ENCODE measurements around the gene SPEM2.

The SPEM2 gene

DNA sequence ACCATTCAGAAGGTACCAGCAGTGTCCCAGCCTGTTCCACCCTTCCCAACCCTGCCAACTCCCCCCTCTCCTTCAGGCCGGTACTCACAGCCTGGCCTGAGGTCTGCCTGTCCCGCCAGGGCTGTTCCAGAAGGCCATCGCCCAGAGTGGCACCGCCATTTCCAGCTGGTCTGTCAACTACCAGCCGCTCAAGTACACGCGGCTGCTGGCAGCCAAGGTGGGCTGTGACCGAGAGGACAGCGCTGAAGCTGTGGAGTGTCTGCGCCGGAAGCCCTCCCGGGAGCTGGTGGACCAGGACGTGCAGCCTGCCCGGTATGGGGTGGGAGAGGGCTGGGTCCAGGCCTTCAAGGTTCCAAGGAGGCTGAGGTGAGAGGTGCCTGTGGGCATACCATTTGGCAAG is 10.6 kb upstream of the SPEM2 start:
- Histone ChIP-seq H3K36me3 (peaks cover 9% of the 10 kb centered on the region), H3K27ac (no peak overlapping the region), H3K27me3 (ENCODE audit: insufficient read depth, low read depth, severe bottlenecking) (no peaks in the 10 kb centered on the region), H3K4me3 (ENCODE audit: low read depth, low read length) (no peak overlapping the region), H3K9me3 (ENCODE audit: severe bottlenecking) (no peaks in the 10 kb centered on the region)
- TF ChIP-seq, protein P1, sequence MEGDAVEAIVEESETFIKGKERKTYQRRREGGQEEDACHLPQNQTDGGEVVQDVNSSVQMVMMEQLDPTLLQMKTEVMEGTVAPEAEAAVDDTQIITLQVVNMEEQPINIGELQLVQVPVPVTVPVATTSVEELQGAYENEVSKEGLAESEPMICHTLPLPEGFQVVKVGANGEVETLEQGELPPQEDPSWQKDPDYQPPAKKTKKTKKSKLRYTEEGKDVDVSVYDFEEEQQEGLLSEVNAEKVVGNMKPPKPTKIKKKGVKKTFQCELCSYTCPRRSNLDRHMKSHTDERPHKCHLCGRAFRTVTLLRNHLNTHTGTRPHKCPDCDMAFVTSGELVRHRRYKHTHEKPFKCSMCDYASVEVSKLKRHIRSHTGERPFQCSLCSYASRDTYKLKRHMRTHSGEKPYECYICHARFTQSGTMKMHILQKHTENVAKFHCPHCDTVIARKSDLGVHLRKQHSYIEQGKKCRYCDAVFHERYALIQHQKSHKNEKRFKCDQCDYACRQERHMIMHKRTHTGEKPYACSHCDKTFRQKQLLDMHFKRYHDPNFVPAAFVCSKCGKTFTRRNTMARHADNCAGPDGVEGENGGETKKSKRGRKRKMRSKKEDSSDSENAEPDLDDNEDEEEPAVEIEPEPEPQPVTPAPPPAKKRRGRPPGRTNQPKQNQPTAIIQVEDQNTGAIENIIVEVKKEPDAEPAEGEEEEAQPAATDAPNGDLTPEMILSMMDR (IDR thresholded peaks at IDR 0.05; ENCODE audit: low read depth, low read length) = no peak
- no peak for DNase-seq

DNA sequence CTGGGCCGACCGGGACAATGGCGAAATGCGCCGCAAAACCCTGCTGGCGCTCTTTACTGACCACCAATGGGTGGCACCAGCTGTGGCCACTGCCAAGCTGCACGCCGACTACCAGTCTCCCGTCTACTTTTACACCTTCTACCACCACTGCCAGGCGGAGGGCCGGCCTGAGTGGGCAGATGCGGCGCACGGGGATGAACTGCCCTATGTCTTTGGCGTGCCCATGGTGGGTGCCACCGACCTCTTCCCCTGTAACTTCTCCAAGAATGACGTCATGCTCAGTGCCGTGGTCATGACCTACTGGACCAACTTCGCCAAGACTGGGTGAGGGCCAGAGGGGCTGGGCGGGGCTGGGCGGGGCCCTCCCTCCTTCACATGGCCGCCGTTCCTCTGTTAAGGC is 9.6 kb upstream of the SPEM2 start:
- H3K27ac ChIP-seq = no peak overlapping the region
- TF ChIP-seq, protein P1 (IDR thresholded peaks at IDR 0.05; ENCODE audit: low read depth, low read length) = no peak
- DNase-seq = no peak
- no peak overlapping the region for H3K4me3 ChIP-seq (ENCODE audit: low read depth, low read length)
- no peaks in the 10 kb centered on the region for H3K9me3 ChIP-seq (ENCODE audit: severe bottlenecking)
- H3K36me3 ChIP-seq = peaks cover 9% of the 10 kb centered on the region
- no peaks in the 10 kb centered on the region for H3K27me3 ChIP-seq (ENCODE audit: insufficient read depth, low read depth, severe bottlenecking)

DNA sequence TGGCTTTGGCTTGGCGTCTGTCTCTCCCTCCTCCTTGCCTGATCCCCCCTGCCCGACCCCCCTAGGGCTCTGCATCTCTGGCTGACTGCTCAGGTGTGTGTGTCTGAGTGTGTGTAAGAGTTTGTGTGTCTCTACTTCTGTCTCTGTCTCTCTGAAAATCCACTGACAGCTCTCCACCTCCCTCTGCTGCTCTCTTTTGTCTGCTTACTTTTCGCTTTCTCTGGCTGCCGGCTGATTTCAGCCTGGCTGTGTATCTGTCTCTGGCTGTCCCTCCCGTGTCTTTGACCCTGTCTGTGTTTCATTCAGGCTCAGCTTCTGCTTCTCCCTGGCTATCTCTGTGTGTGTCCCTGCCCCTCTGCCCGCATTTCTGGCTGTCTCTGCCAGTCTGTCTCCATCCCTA is 9.1 kb upstream of the SPEM2 start:
- H3K36me3 ChIP-seq = peaks cover 9% of the 10 kb centered on the region
- TF ChIP-seq, protein P1 (IDR thresholded peaks at IDR 0.05; ENCODE audit: low read depth, low read length) = no peak
- no peak overlapping the region for H3K4me3 ChIP-seq (ENCODE audit: low read depth, low read length)
- no peaks in the 10 kb centered on the region for H3K9me3 ChIP-seq (ENCODE audit: severe bottlenecking)
- DNase-seq = no peak
- no peaks in the 10 kb centered on the region for H3K27me3 ChIP-seq (ENCODE audit: insufficient read depth, low read depth, severe bottlenecking)
- no peak overlapping the region for H3K27ac ChIP-seq

DNA sequence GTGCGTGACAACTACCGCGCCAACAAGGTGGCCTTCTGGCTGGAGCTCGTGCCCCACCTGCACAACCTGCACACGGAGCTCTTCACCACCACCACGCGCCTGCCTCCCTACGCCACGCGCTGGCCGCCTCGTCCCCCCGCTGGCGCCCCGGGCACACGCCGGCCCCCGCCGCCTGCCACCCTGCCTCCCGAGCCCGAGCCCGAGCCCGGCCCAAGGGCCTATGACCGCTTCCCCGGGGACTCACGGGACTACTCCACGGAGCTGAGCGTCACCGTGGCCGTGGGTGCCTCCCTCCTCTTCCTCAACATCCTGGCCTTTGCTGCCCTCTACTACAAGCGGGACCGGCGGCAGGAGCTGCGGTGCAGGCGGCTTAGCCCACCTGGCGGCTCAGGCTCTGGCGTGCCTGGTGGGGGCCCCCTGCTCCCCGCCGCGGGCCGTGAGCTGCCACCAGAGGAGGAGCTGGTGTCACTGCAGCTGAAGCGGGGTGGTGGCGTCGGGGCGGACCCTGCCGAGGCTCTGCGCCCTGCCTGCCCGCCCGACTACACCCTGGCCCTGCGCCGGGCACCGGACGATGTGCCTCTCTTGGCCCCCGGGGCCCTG is 8.3 kb upstream of the SPEM2 start:
- no peaks in the 10 kb centered on the region for H3K27me3 ChIP-seq (ENCODE audit: insufficient read depth, low read depth, severe bottlenecking)
- TF ChIP-seq, protein P1 (IDR thresholded peaks at IDR 0.05; ENCODE audit: low read depth, low read length) = no peak
- H3K4me3 ChIP-seq (ENCODE audit: low read depth, low read length) = no peak overlapping the region
- peaks cover 9% of the 10 kb centered on the region for H3K36me3 ChIP-seq
- no peak for DNase-seq
- no peaks in the 10 kb centered on the region for H3K9me3 ChIP-seq (ENCODE audit: severe bottlenecking)
- H3K27ac ChIP-seq = no peak overlapping the region

DNA sequence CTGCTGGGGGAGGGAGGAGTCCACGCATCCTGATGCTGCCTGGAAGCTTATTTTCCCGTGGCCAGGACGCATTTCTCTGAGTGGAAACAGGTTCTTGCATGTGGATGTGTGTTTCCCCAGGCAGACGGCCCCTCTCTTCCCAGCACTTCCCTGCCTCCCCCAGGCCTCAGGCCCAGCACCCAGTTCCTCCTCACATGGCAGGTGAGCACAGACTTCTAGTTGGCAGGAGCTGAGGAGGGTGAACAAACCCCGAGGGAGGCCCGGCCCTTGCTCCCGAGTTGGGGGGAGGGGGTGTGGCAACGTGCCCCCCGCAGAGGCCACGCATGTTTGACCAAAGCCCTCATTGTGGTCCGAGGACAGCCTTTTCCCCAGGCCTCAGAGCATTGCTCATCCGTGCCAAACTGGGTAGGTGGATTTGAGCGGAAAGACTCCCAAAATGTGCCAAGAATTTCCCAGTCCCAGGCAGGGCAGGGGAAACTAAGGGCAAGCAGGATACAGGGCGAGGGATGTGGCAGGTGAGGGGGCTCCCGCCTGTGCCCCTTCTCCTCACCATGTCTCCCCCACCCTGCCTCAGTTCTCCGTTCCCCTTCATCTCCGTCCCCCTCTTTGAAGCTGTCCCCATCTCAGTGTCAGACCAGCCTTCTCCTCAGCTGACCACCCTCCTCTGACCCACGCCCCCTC is 6.8 kb upstream of the SPEM2 start:
- TF ChIP-seq, protein P1 (IDR thresholded peaks at IDR 0.05; ENCODE audit: low read depth, low read length) = no peak
- no peak for DNase-seq
- H3K36me3 ChIP-seq = peaks cover 9% of the 10 kb centered on the region
- H3K9me3 ChIP-seq (ENCODE audit: severe bottlenecking) = no peaks in the 10 kb centered on the region
- H3K27ac ChIP-seq = no peak overlapping the region
- H3K4me3 ChIP-seq (ENCODE audit: low read depth, low read length) = no peak overlapping the region
- no peaks in the 10 kb centered on the region for H3K27me3 ChIP-seq (ENCODE audit: insufficient read depth, low read depth, severe bottlenecking)

All from WERI-Rb-1 (cell line).